ENCODE data around the gene TTYH1.

DNA sequence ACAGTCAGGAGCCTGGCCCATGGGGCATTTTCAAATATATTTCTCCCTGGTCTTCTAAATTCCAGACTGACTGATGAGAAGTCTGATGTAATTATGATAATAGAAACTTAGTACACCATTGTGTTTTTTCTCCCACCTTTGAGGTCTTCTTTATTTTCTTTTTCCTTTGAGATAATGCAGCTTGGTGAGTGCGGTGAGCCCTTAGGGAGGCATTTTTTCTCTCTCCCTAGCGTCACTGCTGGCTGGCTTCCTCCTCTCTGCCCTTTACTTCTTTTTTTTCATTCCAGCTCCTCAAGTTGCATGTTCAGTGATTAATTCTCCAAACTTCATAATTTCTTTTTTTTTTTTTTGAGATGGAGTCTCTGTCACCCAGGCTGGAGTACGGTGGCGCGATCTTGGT is 70.6 kb downstream of the TTYH1 start:
- TF ChIP-seq EZH2 (IDR thresholded peaks at IDR 0.05) (no peak), POLR2AphosphoS5 (IDR thresholded peaks at IDR 0.05; ENCODE audit: borderline replicate concordance, low read depth, low read length) (no peak), FOXP2 (optimal IDR thresholded peaks at IDR 0.05; ENCODE audit: control extremely low read depth, extremely low read length, insufficient read depth) (no peak)
